Measurements from ENCODE around the gene TMA7. TPM values are rescaled to one million over a fixed set of nuclear protein-coding genes. Genes with fewer than 3 reads are reported as not detected.

The TMA7 gene
- total and polyA plus RNA-seq, 9 of the 15 experiments (the other 6 are each of a cell fraction or from before 2014, with no cell fraction given): 209 to 1,003 (median 486) TPM

GRCh38 chr3:48423241-48423882 is 16.7 kb upstream of the TMA7 start:
- Histone ChIP-seq H2AFZ (ENCODE audit: low read depth, low read length) (no peak overlapping the region), H3K79me2 (ENCODE audit: control insufficient read depth, insufficient read depth, low read length) (no peaks in the 10 kb centered on the region), H3K36me3 (ENCODE audit: control insufficient read depth, insufficient read depth, low read length) (no peaks in the 10 kb centered on the region), H3K9ac (ENCODE audit: insufficient read depth in 1 of 2, low read depth in 2 of 2, low read length in 2 of 2) (no peak overlapping the region; a peak in 1 of 4 replicates), H4K20me1 (replicated peaks; ENCODE audit: control insufficient read depth, insufficient read depth, low read length) (no peaks in the 10 kb centered on the region), H3K9me1 (ENCODE audit: control insufficient read depth, insufficient read depth, low read length) (no peaks in the 10 kb centered on the region), H3K27me3 (ENCODE audit: control insufficient read depth in 2 of 2, insufficient read depth in 2 of 2, low read length in 2 of 2) (no peaks in the 10 kb centered on the region), H3K27ac (ENCODE audit: extremely low read depth, low read depth, low read length) (no peak overlapping the region), H3K4me1 (replicated peaks in 1 of 2; ENCODE audit: control insufficient read depth in 2 of 2, insufficient read depth in 2 of 2, low read length in 2 of 2) (peaks cover 0 to 27% of the 10 kb centered on the region in 2 experiments; a peak in 2 of 5 replicates), H3K4me3 (no peak overlapping the region), H3K9me3 (replicated peaks; ENCODE audit: control insufficient read depth, insufficient read depth, low read depth, low read length) (no peaks in the 10 kb centered on the region), H3K4me2 (ENCODE audit: insufficient read depth, low read length) (no peak overlapping the region)
- ChIA-PET POLR2A (interaction anchor here (0.6 to 1.4 kb wide), 4 partner anchors 13 to 25 kb away, joined by 3 to 4 read pairs (median 3); partner anchors contain the start of gene ATRIP), CTCF (ENCODE audit: low intra/inter-chr PET ratio) (no interaction called here)
- WGBS (ENCODE audit: insufficient coverage, low coverage, missing lambda C conversion rate): 76% methylated on average over 22 of the region's 25 CpGs
- DNase-seq (ENCODE audit: extremely low read depth in 1 of 4, low spot score in 3 of 4) (no peak), ATAC-seq (no peak), FAIRE-seq (no peak)
- no TSS peak for BruUV-seq (replicated peaks)
- in situ Hi-C loops (cut with MboI): no loop called here
- no peak for TF ChIP-seq RHOXF2B (CRISPR knock-in tag; conservative IDR thresholded peaks at IDR 0.05)
- no peak for TF ChIP-seq MXI1 (IDR thresholded peaks at IDR 0.05; ENCODE audit: low read depth, low read length)
- TF ChIP-seq FOXP4 (CRISPR knock-in tag; IDR thresholded peaks at IDR 0.05; ENCODE audit: borderline replicate concordance): no peak
- TF ChIP-seq ZFPM2 (CRISPR knock-in tag; IDR thresholded peaks at IDR 0.05): no peak
- no peak for TF ChIP-seq ZNF561 (CRISPR knock-in tag; conservative IDR thresholded peaks at IDR 0.05)
- TF ChIP-seq KLF1 (tag; IDR thresholded peaks at IDR 0.05): no peak
- no peak for TF ChIP-seq SFPQ (IDR thresholded peaks at IDR 0.05; ENCODE audit: low read depth, low read length)
- TF ChIP-seq WHSC1 (IDR thresholded peaks at IDR 0.05; ENCODE audit: low read length): no peak
- TF ChIP-seq ESRRB (CRISPR knock-in tag; IDR thresholded peaks at IDR 0.05; ENCODE audit: borderline replicate concordance): no peak
- TF ChIP-seq HBP1 (CRISPR knock-in tag; IDR thresholded peaks at IDR 0.05): no peak
- TF ChIP-seq CTCFL (IDR thresholded peaks at IDR 0.05; ENCODE audit: borderline replicate concordance, insufficient read depth, low read depth, low read length, poor library complexity, severe bottlenecking): no peak
- no peak for TF ChIP-seq BCOR (IDR thresholded peaks at IDR 0.05)
- no peak for TF ChIP-seq SIN3B (IDR thresholded peaks at IDR 0.05; ENCODE audit: low read depth)
- no peak for TF ChIP-seq TEAD1 (CRISPR knock-in tag; IDR thresholded peaks at IDR 0.05)
- intact Hi-C loops (cut with micrococcal nuclease): no loop called here

Data from K562 (cell line).